SK-N-SH treated with all-trans-retinoic acid at 6 μM for 48 hours (cell line): Measurements from ENCODE around the gene PRR36.

Experiments used
- ATAC-seq: fragments of 200-7000 bp; cut with Tn5 transposase; 3 replicates; pipeline ENCODE4 v1.9.1; 2020; ENCODE audit warnings: mild to moderate bottlenecking, moderate library complexity
- BACH2 ChIP-seq: fragments of 250-450 bp; sonication (Bioruptor Pico); IDR thresholded peaks from 2 replicates; pipeline ENCODE4 v1.9.0; 2021; ENCODE audit warnings: mild to moderate bottlenecking, borderline replicate concordance
- CSDC2 ChIP-seq: fragments of 250-450 bp; sonication (Bioruptor Pico); IDR thresholded peaks from 2 replicates; pipeline ENCODE4 v1.5.0; 2020; ENCODE audit warnings: mild to moderate bottlenecking, moderate library complexity
- ESRRG ChIP-seq: fragments of 250-450 bp; sonication (Bioruptor Pico); IDR thresholded peaks from 2 replicates; pipeline ENCODE4 v1.6.1; 2021; ENCODE audit warnings: mild to moderate bottlenecking
- GLIS3 ChIP-seq: fragments of 250-450 bp; sonication (Bioruptor Pico); IDR thresholded peaks from 2 replicates; pipeline ENCODE4 v1.5.0; 2020; ENCODE audit warnings: mild to moderate bottlenecking, moderate library complexity
- PATZ1 ChIP-seq: fragments of 250-450 bp; sonication (Bioruptor Pico); IDR thresholded peaks from 2 replicates; pipeline ENCODE4 v1.8.0; 2020; ENCODE audit warnings: mild to moderate bottlenecking, moderate library complexity, borderline replicate concordance
- POU6F1 ChIP-seq: fragments of 250-450 bp; sonication (Bioruptor Pico); IDR thresholded peaks from 2 replicates; pipeline ENCODE4 v1.8.0; 2021; ENCODE audit warnings: low read depth, mild to moderate bottlenecking, moderate library complexity, borderline replicate concordance
- PPARA ChIP-seq: fragments of 250-450 bp; sonication (Bioruptor Pico); IDR thresholded peaks from 2 replicates; pipeline ENCODE4 v1.5.0; 2020; ENCODE audit warnings: mild to moderate bottlenecking, borderline replicate concordance
- SNAI2 ChIP-seq: fragments of 250-450 bp; sonication (Bioruptor Pico); IDR thresholded peaks from 2 replicates; pipeline ENCODE4 v1.5.0; 2020; ENCODE audit warnings: mild to moderate bottlenecking, moderate library complexity
- TSHZ2 ChIP-seq: fragments of 250-450 bp; sonication (Bioruptor Pico); IDR thresholded peaks from 2 replicates; pipeline ENCODE4 v1.5.0; 2020; ENCODE audit warnings: mild to moderate bottlenecking, moderate library complexity
- ZC3H10 ChIP-seq: fragments of 250-450 bp; sonication (Bioruptor Pico); IDR thresholded peaks from 2 replicates; pipeline ENCODE4 v1.5.1; 2021; ENCODE audit warnings: mild to moderate bottlenecking, moderate library complexity
- ZFP3 ChIP-seq: fragments of 250-450 bp; sonication (Bioruptor Pico); IDR thresholded peaks from 2 replicates; pipeline ENCODE4 v1.5.0; 2020; ENCODE audit warnings: mild to moderate bottlenecking, moderate library complexity
- TF ChIP-seq, protein P1 (sequence below): fragments of 250-450 bp; sonication (Bioruptor Pico); IDR thresholded peaks from 2 replicates; pipeline ENCODE4 v1.5.1; 2021; ENCODE audit warnings: mild to moderate bottlenecking, moderate library complexity

PRR36 gene

GRCh38 chr19:7912697-7913564, 38.7 kb upstream of the PRR36 start:
- TF ChIP-seq ZFP3 (CRISPR knock-in tag) (no peak), CSDC2 (CRISPR knock-in tag) (no peak), ESRRG (no peak)
- no peak for ATAC-seq

GRCh38 chr19:7912144-7912696, 38.0 kb upstream of the PRR36 start:
- ATAC-seq = no peak

DNA sequence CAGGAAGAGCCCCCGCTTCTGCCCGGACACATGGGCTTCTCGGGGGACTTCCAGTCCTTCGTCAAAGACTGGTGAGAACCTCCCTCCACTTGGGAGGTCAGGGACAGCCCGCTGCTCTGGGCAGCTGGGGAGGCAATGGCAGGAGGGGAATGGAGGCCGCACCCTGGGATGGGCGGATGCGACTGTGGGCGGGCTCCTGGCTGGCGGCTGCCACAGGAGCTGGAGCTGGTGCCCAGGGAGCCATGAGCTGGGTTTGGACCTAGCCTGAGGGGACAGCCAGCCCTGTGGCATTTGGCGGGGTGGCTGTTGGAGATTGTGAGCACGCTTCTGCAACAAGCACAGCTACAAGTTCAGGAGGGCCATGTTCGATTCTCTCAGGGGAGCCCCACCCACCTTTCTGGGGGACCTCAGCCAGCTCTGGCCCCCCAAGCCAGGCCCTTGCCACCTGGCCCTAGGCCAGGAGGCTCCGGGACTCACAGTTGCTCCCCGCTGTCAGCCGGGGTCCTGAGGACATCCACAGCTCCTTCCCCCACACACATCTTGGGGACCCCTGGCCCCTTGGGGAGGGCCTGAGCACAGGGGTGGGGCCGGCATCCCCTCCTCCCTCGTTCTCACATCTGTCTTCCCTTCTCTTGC, 37.4 kb upstream of the PRR36 start:
- no peak for TF ChIP-seq ZC3H10 (CRISPR knock-in tag)
- TF ChIP-seq BACH2 = no peak
- TF ChIP-seq POU6F1 (CRISPR knock-in tag) = no peak
- no peak for ATAC-seq

More at GRCh38 chr19:7912144-7912696, 38.0 kb upstream of the PRR36 start:
- TF ChIP-seq TSHZ2 (CRISPR knock-in tag) = no peak

DNA sequence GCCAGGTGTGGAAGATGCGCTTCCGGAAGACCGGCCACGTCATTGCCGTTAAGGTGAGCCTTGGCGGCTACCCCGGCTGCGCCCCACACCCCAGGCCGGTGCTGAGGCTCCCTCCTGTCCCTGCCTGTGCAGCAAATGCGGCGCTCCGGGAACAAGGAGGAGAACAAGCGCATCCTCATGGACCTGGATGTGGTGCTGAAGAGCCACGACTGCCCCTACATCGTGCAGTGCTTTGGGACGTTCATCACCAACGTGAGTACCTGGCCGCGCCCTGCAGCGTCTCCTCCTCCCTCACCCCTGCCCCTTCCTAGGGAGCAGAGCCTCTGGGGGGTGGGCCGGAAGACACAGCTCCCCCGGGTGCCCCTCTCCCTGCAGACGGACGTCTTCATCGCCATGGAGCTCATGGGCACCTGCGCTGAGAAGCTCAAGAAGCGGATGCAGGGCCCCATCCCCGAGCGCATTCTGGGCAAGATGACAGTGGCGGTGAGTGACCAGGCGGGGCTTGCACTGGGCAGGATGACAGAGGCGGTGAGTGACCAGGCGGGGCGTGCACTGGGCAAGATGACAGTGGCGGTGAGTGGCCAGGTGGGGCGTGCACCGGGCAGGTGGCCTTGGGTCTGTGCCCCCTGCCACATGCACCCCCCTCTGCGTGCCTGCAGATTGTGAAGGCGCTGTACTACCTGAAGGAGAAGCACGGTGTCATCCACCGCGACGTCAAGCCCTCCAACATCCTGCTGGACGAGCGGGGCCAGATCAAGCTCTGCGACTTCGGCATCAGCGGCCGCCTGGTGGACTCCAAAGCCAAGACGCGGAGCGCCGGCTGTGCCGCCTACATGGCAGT, 36.4 kb upstream of the PRR36 start:
- no peak for ATAC-seq
- TF ChIP-seq TSHZ2 (CRISPR knock-in tag) = no peak
- TF ChIP-seq GLIS3 (CRISPR knock-in tag) = no peak
- no peak for TF ChIP-seq BACH2
- TF ChIP-seq, protein P1, sequence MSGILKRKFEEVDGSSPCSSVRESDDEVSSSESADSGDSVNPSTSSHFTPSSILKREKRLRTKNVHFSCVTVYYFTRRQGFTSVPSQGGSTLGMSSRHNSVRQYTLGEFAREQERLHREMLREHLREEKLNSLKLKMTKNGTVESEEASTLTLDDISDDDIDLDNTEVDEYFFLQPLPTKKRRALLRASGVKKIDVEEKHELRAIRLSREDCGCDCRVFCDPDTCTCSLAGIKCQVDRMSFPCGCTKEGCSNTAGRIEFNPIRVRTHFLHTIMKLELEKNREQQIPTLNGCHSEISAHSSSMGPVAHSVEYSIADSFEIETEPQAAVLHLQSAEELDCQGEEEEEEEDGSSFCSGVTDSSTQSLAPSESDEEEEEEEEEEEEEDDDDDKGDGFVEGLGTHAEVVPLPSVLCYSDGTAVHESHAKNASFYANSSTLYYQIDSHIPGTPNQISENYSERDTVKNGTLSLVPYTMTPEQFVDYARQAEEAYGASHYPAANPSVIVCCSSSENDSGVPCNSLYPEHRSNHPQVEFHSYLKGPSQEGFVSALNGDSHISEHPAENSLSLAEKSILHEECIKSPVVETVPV = no peak
- no peak for TF ChIP-seq ESRRG
- no peak for TF ChIP-seq PATZ1
- TF ChIP-seq SNAI2 (CRISPR knock-in tag) = no peak
- TF ChIP-seq PPARA (CRISPR knock-in tag) = no peak
